SK-N-SH (cell line): ENCODE results near the gene MAPKAP1. TPM values are rescaled to one million over a fixed set of nuclear protein-coding genes. Genes with fewer than 3 reads are reported as not detected.

Experiments
- CTCF ChIA-PET: fragments of 300-600, 350-600 bp; formaldehyde crosslinking; extraction: SDS; loops from one replicate; lab custom pipeline; 2021; lab: Yijun Ruan, JAX
- POLR2A ChIA-PET: fragments of 350-600 bp; sonication (Branson Sonifier 250); formaldehyde crosslinking; extraction: SDS; loops from one replicate; lab custom pipeline; 2020; ENCODE audit warnings: antibody characterized with exemption, inconsistent platforms; lab: Yijun Ruan, JAX
- DNase-seq: peaks from one replicate; pipeline ENCODE4 v3.0.0; 2012
- H2AFZ ChIP-seq: fragments of 200-600 bp; sonication (generic); 2 replicates; pipeline ENCODE4 v1.8.1; 2016; ENCODE audit warnings: antibody characterized with exemption, mild to moderate bottlenecking, low read depth
- H3F3A ChIP-seq: fragments of 200-600 bp; sonication (generic); replicated peaks from 2 replicates; pipeline ENCODE3; 2016; ENCODE audit warnings: antibody characterized with exemption, mild to moderate bottlenecking; ENCODE audit not compliant: insufficient read depth
- H3K27ac ChIP-seq, 2 experiments: fragments of 200-500 bp in 1 of 2; fragments of 200-600 bp in 1 of 2; sonication (Bioruptor generic) in 1 of 2; sonication (generic), shearing (Covaris generic) in 1 of 2; 2 replicates each; pipeline versions ENCODE4 v1.5.1 to v1.6.1; 2014 to 2016; ENCODE audit warnings: low read depth in 2 of 2, inconsistent platforms in 1 of 2, low read length in 1 of 2, mild to moderate bottlenecking in 1 of 2, mixed read lengths in 1 of 2
- H3K27me3 ChIP-seq: fragments of 200-600 bp; sonication (generic), shearing (Covaris generic); 2 replicates; pipeline ENCODE4 v1.6.1; 2016; ENCODE audit warnings: mixed run types; ENCODE audit not compliant: insufficient read depth
- H3K36me3 ChIP-seq, 2 experiments: fragments of 200-500 bp in 1 of 2; fragments of 200-600 bp in 1 of 2; sonication (Bioruptor generic) in 1 of 2; sonication (generic) in 1 of 2; replicated peaks in 1 of 2; 2 replicates each; pipeline versions ENCODE3 to v1.5.1; 2014 to 2016; ENCODE audit warnings: low read length in 1 of 2, mild to moderate bottlenecking in 1 of 2; ENCODE audit not compliant: insufficient read depth in 2 of 2, control insufficient read depth in 1 of 2
- H3K4me1 ChIP-seq, 2 experiments: fragments of 200-500 bp in 1 of 2; fragments of 200-600 bp in 1 of 2; sonication (Bioruptor generic) in 1 of 2; sonication (generic), shearing (Covaris generic) in 1 of 2; 2 replicates each; pipeline versions ENCODE4 v1.5.1 to v1.6.1; 2014 to 2016; ENCODE audit warnings: low read depth in 1 of 2, low read length in 1 of 2, mixed run types in 1 of 2; ENCODE audit not compliant: insufficient read depth in 2 of 2, control insufficient read depth in 1 of 2
- H3K4me2 ChIP-seq: fragments of 200-600 bp; sonication (generic), shearing (Covaris generic); 2 replicates; pipeline ENCODE4 v1.6.1; 2017; ENCODE audit warnings: mixed run types
- H3K4me3 ChIP-seq, 2 experiments: fragments of 200-500 bp in 1 of 2; fragments of 200-600 bp in 1 of 2; sonication (Bioruptor generic) in 1 of 2; sonication (generic), shearing (Covaris generic) in 1 of 2; 2 replicates each; pipeline versions ENCODE4 v1.5.1 to v1.8.1; 2014 to 2016; ENCODE audit warnings: low read depth in 2 of 2, inconsistent platforms in 1 of 2, low read length in 1 of 2, mild to moderate bottlenecking in 1 of 2, mixed read lengths in 1 of 2, moderate library complexity in 1 of 2
- H3K79me2 ChIP-seq: fragments of 200-600 bp; sonication (generic); 2 replicates; pipeline ENCODE4 v1.8.1; 2017; ENCODE audit warnings: mild to moderate bottlenecking; ENCODE audit not compliant: insufficient read depth
- H3K9ac ChIP-seq: fragments of 200-600 bp; sonication (generic); 2 replicates; pipeline ENCODE4 v1.6.1; 2017; ENCODE audit warnings: mixed run types
- H3K9me2 ChIP-seq: fragments of 200-600 bp; sonication (generic); 2 replicates; pipeline ENCODE4 v1.6.1; 2017; ENCODE audit warnings: mixed run types
- H3K9me3 ChIP-seq: fragments of 200-600 bp; sonication (generic); 2 replicates; pipeline ENCODE4 v1.6.1; 2017; ENCODE audit warnings: mixed run types, mild to moderate bottlenecking, moderate library complexity
- H4K20me1 ChIP-seq: fragments of 200-600 bp; sonication (generic); 2 replicates; pipeline ENCODE4 v1.6.1; 2017; ENCODE audit warnings: mild to moderate bottlenecking, mixed run types; ENCODE audit not compliant: insufficient read depth
- CHD2 ChIP-seq: fragments of 150-350 bp; IDR thresholded peaks from 2 replicates; pipeline ENCODE4 v1.6.1; 2018; ENCODE audit warnings: low read length; ENCODE audit not compliant: partially characterized antibody
- ELF1 ChIP-seq: IDR thresholded peaks from 2 replicates; pipeline ENCODE4 v1.4.0; 2012
- EP300 ChIP-seq, 2 experiments: IDR thresholded peaks; 2 replicates each; pipeline versions ENCODE4 v1.4.0 to v1.6.1; 2012; ENCODE audit warnings: borderline replicate concordance in 1 of 2, low read depth in 1 of 2, low read length in 1 of 2
- EZH2phosphoT487 ChIP-seq: fragments of 200-600 bp; sonication (generic); IDR thresholded peaks from 2 replicates; pipeline ENCODE4 v1.6.1; 2017; ENCODE audit warnings: low read depth, mixed run types, mild to moderate bottlenecking, antibody characterized with exemption, moderate library complexity, borderline replicate concordance
- GABPA ChIP-seq: IDR thresholded peaks from 2 replicates; pipeline ENCODE4 v1.4.0; 2012; ENCODE audit warnings: low read depth, mild to moderate bottlenecking
- GATA2 ChIP-seq: sonication (generic); formaldehyde crosslinking; IDR thresholded peaks from 2 replicates; pipeline ENCODE4 v1.5.0; 2020; ENCODE audit warnings: mild to moderate bottlenecking, missing genetic modification reagents
- IRF3 ChIP-seq: fragments of 150-350 bp; IDR thresholded peaks from 2 replicates; pipeline ENCODE4 v1.6.1; 2016; ENCODE audit warnings: mild to moderate bottlenecking, low read depth, low read length
- MXI1 ChIP-seq: IDR thresholded peaks from 2 replicates; pipeline ENCODE4 v1.6.1; 2012; ENCODE audit warnings: mild to moderate bottlenecking, low read depth, low read length, improper control_type of control experiment
- NFIC ChIP-seq: IDR thresholded peaks from 2 replicates; pipeline ENCODE4 v1.4.0; 2012; ENCODE audit warnings: borderline replicate concordance
- RAD21 ChIP-seq: IDR thresholded peaks from 2 replicates; pipeline ENCODE4 v1.6.1; 2012; ENCODE audit warnings: mild to moderate bottlenecking, low read length
- RCOR1 ChIP-seq: fragments of 150-350 bp; IDR thresholded peaks from 2 replicates; pipeline ENCODE4 v1.6.1; 2017; ENCODE audit warnings: antibody characterized with exemption, low read length
- REST ChIP-seq: IDR thresholded peaks from 2 replicates; pipeline ENCODE4 v1.6.1; 2012; ENCODE audit warnings: mild to moderate bottlenecking, low read depth, low read length, moderate library complexity
- RXRA ChIP-seq: IDR thresholded peaks from 2 replicates; pipeline ENCODE4 v1.4.0; 2012; ENCODE audit warnings: low read depth, mild to moderate bottlenecking, borderline replicate concordance
- SMC3 ChIP-seq: IDR thresholded peaks from 2 replicates; pipeline ENCODE4 v1.6.1; 2012; ENCODE audit warnings: low read depth, low read length, improper control_type of control experiment
- TCF12 ChIP-seq: IDR thresholded peaks from 2 replicates; pipeline ENCODE4 v1.4.0; 2012
- TEAD4 ChIP-seq: IDR thresholded peaks from 2 replicates; pipeline ENCODE4 v1.4.0; 2012; ENCODE audit warnings: mild to moderate bottlenecking, borderline replicate concordance; ENCODE audit not compliant: insufficient read depth
- ZBTB33 ChIP-seq: IDR thresholded peaks from 2 replicates; pipeline ENCODE4 v1.4.0; 2012; ENCODE audit warnings: low read depth, borderline replicate concordance
- WGBS: methylation state at CpG from one replicate; pipeline ENCODE4 v1.1.6; 2017; ENCODE audit warnings: low lambda C conversion rate; 5-methylcytosine and 5-hydroxymethylcytosine counted together
- polyA plus RNA-seq, 3 experiments: library from polyadenylated mRNA; depleted of rRNA; stranded (reverse); fragments of >200 nt; gene quantifications; 2 replicates each; pipeline ENCODE4 v1.2.3, GENCODE V29; 2012

Gene MAPKAP1
- polyA plus RNA-seq, 1 of the 3 experiments (the other 2 are of a cell fraction) = 117 TPM

GRCh38 chr9:125434986-125435775 lies 271.8 kb downstream of the MAPKAP1 start:
- Histone ChIP-seq H2AFZ (no peak overlapping the region), H3K9ac (no peak overlapping the region), H3K36me3 (peaks cover 0 to 22% of the 10 kb centered on the region in 2 experiments)
- TF ChIP-seq EZH2phosphoT487 (no peak), GABPA (no peak), RAD21 (no peak)
- TF ChIP-seq, all 33 proteins: peak for 0
- H3K9me3 ChIP-seq = no peaks in the 10 kb centered on the region
- no peaks in the 10 kb centered on the region for H3K27me3 ChIP-seq
- 94% methylated on average over 8 of the region's 16 CpGs for WGBS
- H3K4me3 ChIP-seq = no peak overlapping the region
- CTCF ChIA-PET = no interaction called here
- DNase-seq = no peak
- H4K20me1 ChIP-seq = no peaks in the 10 kb centered on the region
- POLR2A ChIA-PET = no interaction called here
- no peak overlapping the region for H3K27ac ChIP-seq
- H3K9me2 ChIP-seq = no peaks in the 10 kb centered on the region
- H3K4me1 ChIP-seq = peaks cover 0 to 22% of the 10 kb centered on the region in 2 experiments; a peak in 1 of 4 replicates
- no peak overlapping the region for H3K4me2 ChIP-seq
- H3F3A ChIP-seq = no peaks in the 10 kb centered on the region
- no peaks in the 10 kb centered on the region for H3K79me2 ChIP-seq

GRCh38 chr9:125433461-125434011 lies 273.5 kb downstream of the MAPKAP1 start:
- CTCF ChIA-PET = interaction anchor here (0.6 to 1.0 kb wide), 2 partner anchors 25 to 453 kb away, joined by 3 to 4 read pairs; no protein-coding TSS in a partner anchor
- Histone ChIP-seq H3K79me2 (no peaks in the 10 kb centered on the region), H3K27me3 (no peaks in the 10 kb centered on the region), H4K20me1 (no peaks in the 10 kb centered on the region), H3K9me2 (no peaks in the 10 kb centered on the region), H3F3A (no peaks in the 10 kb centered on the region), H3K4me2 (no peak overlapping the region), H2AFZ (no peak overlapping the region), H3K4me3 (no peak overlapping the region), H3K36me3 (peaks cover 0 to 12% of the 10 kb centered on the region in 2 experiments), H3K27ac (peak overlapping the region in 1 of 2 experiments; percentile 14; a peak in 2 of 4 replicates), H3K4me1 (peaks cover 0 to 35% of the 10 kb centered on the region in 2 experiments; a peak in 1 of 4 replicates), H3K9me3 (no peaks in the 10 kb centered on the region), H3K9ac (no peak overlapping the region)
- 43% methylated on average over 9 of the region's 15 CpGs for WGBS
- POLR2A ChIA-PET = no interaction called here
- peak; percentile 70 for DNase-seq
- TF ChIP-seq RCOR1 (0 out of 2 replicates have a peak, but pooled peaks have one; percentile 6), IRF3 (no peak), NFIC (no peak), MXI1 (peak; percentile 58; the same call in 1 of the 2 replicates), ELF1 (no peak), EP300 (IDR thresholded peaks at IDR 0.05; ENCODE audit: borderline replicate concordance in 1 of 2, low read depth in 1 of 2, low read length in 1 of 2) (peak in 1 of 2 experiments; percentile 53; a peak in 1 of 4 replicates), REST (no peak), SMC3 (no peak), TEAD4 (no peak), CHD2 (peak; percentile 59), GABPA (no peak), ZBTB33 (no peak), RXRA (no peak), TCF12 (no peak), GATA2 (CRISPR knock-in tag) (peak; percentile 30), RAD21 (0 out of 2 replicates have a peak, but pooled peaks have one; percentile 8)
